HepG2 (cell line): ENCODE data around the gene OR10J4. TPM values are rescaled to one million over a fixed set of nuclear protein-coding genes. Genes with fewer than 3 reads are reported as not detected.

ENCODE experiments used
- ATAC-seq: fragments of 200-7000 bp; cut with Tn5 transposase; 3 replicates; pipeline ENCODE4 v1.9.1; 2020; ENCODE audit warnings: mild to moderate bottlenecking, moderate library complexity
- BruUV-seq: library from RNA; stranded (reverse); fragments of 400-500 nt; replicated peaks from 2 replicates; lab custom pipeline; 2021; lab: Mats Ljungman, UMichigan
- CTCF ChIA-PET: fragments of 300-600 bp; formaldehyde crosslinking; extraction: SDS; loops from one replicate; lab custom pipeline; 2021; ENCODE audit warnings: low total read pairs, inconsistent platforms, low intra/inter-chr PET ratio; lab: Yijun Ruan, JAX
- POLR2A ChIA-PET: fragments of 350-600 bp; sonication (Branson Sonifier 250); formaldehyde crosslinking; loops from one replicate; lab custom pipeline; 2020; ENCODE audit warnings: antibody characterized with exemption, inconsistent platforms; lab: Yijun Ruan, JAX
- DNase-seq: peaks from one replicate; pipeline ENCODE4 v3.0.0-alpha.2; 2015; ENCODE audit warnings: low spot score
- FAIRE-seq: peaks from 3 replicates; lab custom pipeline; 2011; peaks lifted over from hg19 to GRCh38; lab: Jason Lieb, UNC
- H2AFZ ChIP-seq: one replicate; pipeline ENCODE4 v1.6.1; 2011; ENCODE audit warnings: low read length, inconsistent platforms
- H3K27ac ChIP-seq: fragments of 300-600 bp; 3 replicates; pipeline ENCODE4 v1.8.0; 2011; ENCODE audit warnings: mixed run types, mild to moderate bottlenecking, mixed read lengths, low read length, inconsistent platforms; ENCODE audit not compliant: insufficient read depth; ENCODE audit errors: extremely low read length
- H3K27me3 ChIP-seq, 2 experiments: fragments of 200-600 bp in 1 of 2; 2 replicates in 1 of 2; 3 replicates in 1 of 2; pipeline versions ENCODE4 v1.6.0 to v1.8.0; 2011; ENCODE audit warnings: low read length in 2 of 2, mild to moderate bottlenecking in 2 of 2, moderate library complexity in 2 of 2, inconsistent platforms in 1 of 2; ENCODE audit not compliant: insufficient read depth in 2 of 2, control insufficient read depth in 1 of 2
- H3K36me3 ChIP-seq, 2 experiments: fragments of 200-600 bp in 1 of 2; replicated peaks in 1 of 2; 2 replicates in 1 of 2; 3 replicates in 1 of 2; pipeline versions ENCODE4 v1.5.1 to v1.8.0; 2011; ENCODE audit warnings: low read length in 2 of 2, inconsistent platforms in 1 of 2; ENCODE audit not compliant: insufficient read depth in 2 of 2, control insufficient read depth in 1 of 2
- H3K4me1 ChIP-seq: 2 replicates; pipeline ENCODE4 v1.5.1; 2012; ENCODE audit warnings: low read length, inconsistent platforms; ENCODE audit not compliant: insufficient read depth
- H3K4me2 ChIP-seq: 2 replicates; pipeline ENCODE4 v1.6.0; 2011; ENCODE audit warnings: low read depth, low read length, inconsistent platforms
- H3K4me3 ChIP-seq, 3 experiments: fragments of 200-600 bp in 1 of 3; sonication (generic), shearing (Covaris generic) in 1 of 3; replicated peaks in 1 of 3; 2 replicates each; pipeline ENCODE4 v1.5.1; 2011 to 2016; ENCODE audit warnings: low read length in 3 of 3, inconsistent platforms in 2 of 3, low read depth in 2 of 3, mild to moderate bottlenecking in 2 of 3, control low read depth in 1 of 3, mixed read lengths in 1 of 3; ENCODE audit not compliant: insufficient read depth in 1 of 3
- H3K79me2 ChIP-seq: one replicate; pipeline ENCODE4 v1.6.1; 2011; ENCODE audit warnings: low read length, inconsistent platforms; ENCODE audit not compliant: insufficient read depth
- H3K9ac ChIP-seq: 2 replicates; pipeline ENCODE4 v1.6.0; 2011; ENCODE audit warnings: mild to moderate bottlenecking, low read depth, low read length, inconsistent platforms; ENCODE audit not compliant: insufficient read depth
- H3K9me3 ChIP-seq: 2 replicates; pipeline ENCODE4 v1.5.1; 2012; ENCODE audit warnings: mild to moderate bottlenecking, low read length
- H4K20me1 ChIP-seq: 2 replicates; pipeline ENCODE4 v1.6.0; 2011; ENCODE audit warnings: inconsistent platforms, mild to moderate bottlenecking, low read length, moderate library complexity; ENCODE audit not compliant: insufficient read depth
- CEBPZ ChIP-seq: IDR thresholded peaks from 2 replicates; pipeline ENCODE4 v1.6.1; 2012; ENCODE audit warnings: low read length, improper control_type of control experiment
- FIP1L1 ChIP-seq: fragments of 200-400 bp; formaldehyde crosslinking; IDR thresholded peaks from 2 replicates; pipeline ENCODE4 v1.6.1; 2018; ENCODE audit warnings: low read depth, mild to moderate bottlenecking, low read length, moderate library complexity, borderline replicate concordance; ENCODE audit not compliant: insufficient read depth
- MED13 ChIP-seq: sonication (generic); formaldehyde crosslinking; IDR thresholded peaks from 2 replicates; pipeline ENCODE4 v1.5.0; 2020; ENCODE audit warnings: missing genetic modification reagents
- MXI1 ChIP-seq: IDR thresholded peaks from 3 replicates; pipeline ENCODE4 v1.6.1; 2012; ENCODE audit warnings: low read depth, low read length, inconsistent platforms, borderline replicate concordance
- ZNF782 ChIP-seq: sonication (generic); formaldehyde crosslinking; IDR thresholded peaks from 2 replicates; pipeline ENCODE4 v1.4.0; 2020; ENCODE audit warnings: missing genetic modification reagents, mild to moderate bottlenecking, borderline replicate concordance
- ZNF790 ChIP-seq: sonication (generic); formaldehyde crosslinking; IDR thresholded peaks from 2 replicates; pipeline ENCODE4 v1.8.0; 2022; ENCODE audit warnings: missing genetic modification reagents, mild to moderate bottlenecking, borderline replicate concordance
- ZSCAN12 ChIP-seq: sonication (generic); formaldehyde crosslinking; IDR thresholded peaks from 2 replicates; pipeline ENCODE4 v1.9.0; 2021; ENCODE audit warnings: mild to moderate bottlenecking, missing genetic modification reagents
- ZZZ3 ChIP-seq: sonication (generic); formaldehyde crosslinking; IDR thresholded peaks from 2 replicates; pipeline ENCODE4 v1.4.0; 2020; ENCODE audit warnings: missing genetic modification reagents, mild to moderate bottlenecking, borderline replicate concordance
- WGBS: methylation state at CpG from one replicate; pipeline ENCODE4 v1.1.6; 2017; ENCODE audit warnings: low lambda C conversion rate; 5-methylcytosine and 5-hydroxymethylcytosine counted together
- in situ Hi-C: cut with HindIII; loops from 2 replicates; pipeline ENCODE4 v1.10.0; 2017; ENCODE audit warnings: low pct_unique_long_range_greater_than_20kb; ENCODE audit not compliant: extremely low pct_ligation_motif_present
- intact Hi-C: fragments of 100-400 bp; cut with micrococcal nuclease; formaldehyde crosslinking; loops from one replicate; pipeline ENCODE4 v1.10.0; 2022; ENCODE audit not compliant: unreplicated experiment
- polyA plus RNA-seq, 8 experiments: library from polyadenylated mRNA; depleted of rRNA in 3 of 8; stranded (reverse) in 7 of 8; unstranded in 1 of 8; fragments of >200 nt; fragmentation: Illumina TruSeq in 4 of 8; extraction: Trizol in 4 of 8; gene quantifications; 2 replicates each; pipeline versions ENCODE4 v1.2.1 to v1.2.3, GENCODE V29; 2011 to 2016; ENCODE audit warnings: low read depth in 4 of 8, missing spikeins in 1 of 8, mixed read lengths in 1 of 8; ENCODE audit not compliant: insufficient read depth in 1 of 8
- total RNA-seq, 5 experiments: library from RNA; depleted of rRNA; stranded (reverse); fragments of >200 nt; fragmentation: Illumina TruSeq; extraction: Trizol; gene quantifications; 2 replicates each; pipeline ENCODE4 v1.2.3, GENCODE V29; 2016; ENCODE audit warnings: low read depth in 1 of 5
- TF ChIP-seq, protein P1 (sequence below): sonication (generic); formaldehyde crosslinking; IDR thresholded peaks from 2 replicates; pipeline ENCODE4 v1.4.0; 2020; ENCODE audit warnings: missing genetic modification reagents, low read depth, mild to moderate bottlenecking, borderline replicate concordance
- TF ChIP-seq, protein P2 (sequence below): IDR thresholded peaks from 2 replicates; pipeline ENCODE4 v1.6.1; 2016; ENCODE audit warnings: missing compliant biosample characterization, missing genetic modification reagents, borderline replicate concordance

Gene OR10J4
- total and polyA plus RNA-seq, 2 of the 13 experiments (the other 11 are each of a cell fraction or from before 2014, with no cell fraction given): not detected

DNA sequence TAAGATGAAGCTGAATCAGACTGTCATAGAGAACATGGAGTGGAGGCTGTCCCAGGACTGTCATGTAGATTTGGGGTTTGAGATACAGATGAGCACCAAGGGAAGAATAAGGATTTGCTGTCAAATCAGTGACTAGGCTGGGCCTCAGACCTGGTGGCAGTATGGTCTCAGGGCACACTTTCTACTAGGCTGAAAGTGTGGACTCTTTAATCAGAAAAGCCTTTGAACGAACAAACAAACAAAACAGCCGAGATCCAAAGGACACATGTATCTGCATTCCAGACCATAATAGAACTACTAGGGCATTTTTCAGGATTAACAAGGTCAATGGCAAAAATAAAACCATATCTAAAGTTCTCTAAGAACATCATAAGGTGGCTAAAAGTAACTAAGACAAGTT is 10.4 kb downstream of the OR10J4 start:
- ChIA-PET CTCF (no interaction called here), POLR2A (no interaction called here)
- Histone ChIP-seq H3K9ac (no peak overlapping the region), H3K79me2 (no peaks in the 10 kb centered on the region), H4K20me1 (no peaks in the 10 kb centered on the region), H3K36me3 (no peaks in the 10 kb centered on the region), H3K4me2 (no peak overlapping the region), H2AFZ (no peak overlapping the region), H3K4me1 (no peaks in the 10 kb centered on the region), H3K4me3 (no peak overlapping the region), H3K9me3 (peaks cover 87% of the 10 kb centered on the region), H3K27me3 (no peaks in the 10 kb centered on the region), H3K27ac (no peak overlapping the region)
- no peak for DNase-seq
- TF ChIP-seq ZNF790 (CRISPR knock-in tag) (no peak), ZZZ3 (CRISPR knock-in tag) (no peak), MED13 (CRISPR knock-in tag) (no peak), FIP1L1 (no peak), ZNF782 (CRISPR knock-in tag) (no peak), CEBPZ (no peak), ZSCAN12 (CRISPR knock-in tag) (no peak), MXI1 (no peak)
- TF ChIP-seq, protein P1, sequence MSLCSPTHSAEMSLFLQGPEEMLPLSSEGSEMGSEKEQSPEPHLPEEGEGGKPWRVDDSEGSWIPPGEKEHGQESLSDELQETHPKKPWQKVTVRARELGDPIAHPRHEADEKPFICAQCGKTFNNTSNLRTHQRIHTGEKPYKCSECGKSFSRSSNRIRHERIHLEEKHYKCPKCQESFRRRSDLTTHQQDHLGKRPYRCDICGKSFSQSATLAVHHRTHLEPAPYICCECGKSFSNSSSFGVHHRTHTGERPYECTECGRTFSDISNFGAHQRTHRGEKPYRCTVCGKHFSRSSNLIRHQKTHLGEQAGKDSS (CRISPR knock-in tag): no peak
- TF ChIP-seq, protein P2, sequence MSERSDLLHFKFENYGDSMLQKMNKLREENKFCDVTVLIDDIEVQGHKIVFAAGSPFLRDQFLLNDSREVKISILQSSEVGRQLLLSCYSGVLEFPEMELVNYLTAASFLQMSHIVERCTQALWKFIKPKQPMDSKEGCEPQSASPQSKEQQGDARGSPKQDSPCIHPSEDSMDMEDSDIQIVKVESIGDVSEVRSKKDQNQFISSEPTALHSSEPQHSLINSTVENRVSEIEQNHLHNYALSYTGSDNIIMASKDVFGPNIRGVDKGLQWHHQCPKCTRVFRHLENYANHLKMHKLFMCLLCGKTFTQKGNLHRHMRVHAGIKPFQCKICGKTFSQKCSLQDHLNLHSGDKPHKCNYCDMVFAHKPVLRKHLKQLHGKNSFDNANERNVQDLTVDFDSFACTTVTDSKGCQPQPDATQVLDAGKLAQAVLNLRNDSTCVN: no peak
- no peak for FAIRE-seq
- 0% methylated on average over 2 of the region's 2 CpGs for WGBS
- BruUV-seq: no TSS peak
- in situ Hi-C loops (no loop called here), intact Hi-C loops (no loop called here)
- no peak for ATAC-seq
